ELF-1 (cell line): ENCODE measurements around the gene FANK1.

Experiments used
- DNase-seq: peaks from one replicate; pipeline ENCODE4 v3.0.0-alpha.2; 2016; ENCODE audit warnings: low read depth, low spot score

FANK1 gene, protein sequence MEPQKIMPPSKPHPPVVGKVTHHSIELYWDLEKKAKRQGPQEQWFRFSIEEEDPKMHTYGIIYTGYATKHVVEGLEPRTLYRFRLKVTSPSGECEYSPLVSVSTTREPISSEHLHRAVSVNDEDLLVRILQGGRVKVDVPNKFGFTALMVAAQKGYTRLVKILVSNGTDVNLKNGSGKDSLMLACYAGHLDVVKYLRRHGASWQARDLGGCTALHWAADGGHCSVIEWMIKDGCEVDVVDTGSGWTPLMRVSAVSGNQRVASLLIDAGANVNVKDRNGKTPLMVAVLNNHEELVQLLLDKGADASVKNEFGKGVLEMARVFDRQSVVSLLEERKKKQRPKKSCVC

DNA sequence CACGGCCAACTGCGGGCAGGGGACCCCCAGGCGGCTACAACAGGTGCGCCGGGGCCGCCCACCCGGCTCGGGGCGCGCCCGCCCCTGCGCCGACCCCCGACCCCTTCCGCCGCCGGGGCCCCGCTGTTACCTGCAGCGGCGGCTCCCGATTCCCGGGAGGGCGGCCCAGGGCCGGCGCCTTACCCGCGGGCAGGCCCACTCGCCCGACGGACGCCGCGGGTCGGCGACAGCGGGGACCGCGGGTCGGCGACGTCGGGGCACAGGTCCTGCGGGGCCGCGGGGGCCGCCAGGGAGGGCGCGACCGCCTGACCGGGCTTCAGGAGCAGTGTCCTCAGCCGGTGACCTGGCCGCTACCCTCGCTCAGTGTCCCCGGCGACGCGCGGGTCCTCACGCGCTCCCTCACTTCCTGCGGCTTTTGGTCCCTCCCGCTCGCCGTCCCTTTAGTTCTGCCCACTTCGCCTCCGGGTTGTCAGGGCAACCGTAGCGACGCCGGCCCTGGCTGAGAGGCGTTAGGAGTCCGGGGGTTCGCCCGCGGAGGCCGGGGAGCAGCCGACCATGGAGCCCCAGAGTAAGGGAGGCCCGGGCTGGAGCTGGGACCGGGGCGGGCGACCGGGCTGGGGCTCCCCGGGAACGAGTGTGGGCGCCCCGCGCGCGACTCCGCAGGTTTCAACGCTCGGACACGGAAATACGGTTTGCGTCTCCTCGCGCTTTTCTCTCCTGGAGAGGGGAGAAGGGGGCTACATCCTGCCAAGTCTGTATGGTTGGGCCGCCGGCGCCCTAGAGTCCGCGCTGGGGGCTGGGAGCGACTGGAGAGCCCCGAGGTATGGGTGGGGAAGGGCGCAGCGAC, at the start of gene FANK1:
Gene FANK1, plus strand, starts transcription at position 477 of the 847 bp plus-strand sequence. Its CDS starts 79 bp downstream, at position 556.
- peak; percentile 88 for DNase-seq

DNA sequence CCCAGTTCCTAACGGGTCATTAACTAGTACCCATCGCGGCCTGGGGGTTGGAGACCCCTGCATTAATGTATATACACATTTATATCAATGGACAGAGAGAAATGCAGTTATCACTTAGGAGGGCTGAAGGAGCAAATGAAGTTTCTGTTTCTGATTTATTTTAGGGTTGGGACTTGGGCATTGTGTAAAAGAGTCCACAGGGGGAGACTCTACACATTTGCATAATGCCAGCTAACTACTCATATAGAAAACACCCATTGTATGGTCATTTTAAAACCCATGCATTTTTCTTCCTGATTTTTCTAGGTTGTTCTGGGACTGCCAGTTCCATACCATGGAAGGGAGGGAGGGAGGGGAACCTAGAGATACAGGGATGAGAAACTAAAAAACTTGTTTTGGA, 49.5 kb upstream of the FANK1 start:
- DNase-seq, result no peak

DNA sequence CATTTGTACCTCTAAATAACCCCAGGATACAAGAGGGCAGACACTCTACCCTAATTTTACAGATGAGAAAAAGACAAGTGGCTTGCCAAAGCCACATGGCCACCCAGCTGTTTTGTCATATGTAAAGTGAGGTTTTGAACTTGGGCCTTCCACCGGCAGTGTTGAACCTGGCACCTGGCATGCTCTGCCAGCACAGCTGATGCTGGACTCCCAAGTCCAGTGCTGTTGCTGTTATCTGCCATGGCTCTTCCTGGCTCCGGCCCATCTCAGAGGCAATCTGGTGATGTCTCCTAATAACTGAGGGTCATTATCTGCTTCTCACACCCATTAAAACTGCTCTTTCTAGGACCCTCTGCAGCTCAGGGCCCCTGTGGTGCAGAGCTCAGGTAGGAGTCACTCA, 48.0 kb upstream of the FANK1 start:
- DNase-seq, result no peak

DNA sequence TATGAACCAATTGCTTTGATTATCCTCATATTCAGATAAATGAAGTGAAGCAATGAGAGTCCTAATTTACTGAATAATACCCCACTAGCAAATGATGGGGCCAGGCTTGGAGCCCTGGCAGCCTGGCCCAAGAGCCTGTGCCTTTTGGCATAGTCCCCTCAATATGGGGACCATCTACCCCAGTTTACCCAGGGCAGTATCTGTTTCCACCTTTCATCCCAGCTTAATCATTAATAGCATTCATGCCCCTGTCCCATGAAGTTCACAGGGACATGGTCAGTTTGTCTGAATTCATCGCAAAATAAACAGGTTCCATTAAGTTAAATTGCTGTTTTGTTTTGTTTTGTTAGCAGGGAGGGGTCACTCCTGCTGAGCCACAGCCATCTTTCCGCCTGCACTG, 47.5 kb upstream of the FANK1 start:
- no peak for DNase-seq

DNA sequence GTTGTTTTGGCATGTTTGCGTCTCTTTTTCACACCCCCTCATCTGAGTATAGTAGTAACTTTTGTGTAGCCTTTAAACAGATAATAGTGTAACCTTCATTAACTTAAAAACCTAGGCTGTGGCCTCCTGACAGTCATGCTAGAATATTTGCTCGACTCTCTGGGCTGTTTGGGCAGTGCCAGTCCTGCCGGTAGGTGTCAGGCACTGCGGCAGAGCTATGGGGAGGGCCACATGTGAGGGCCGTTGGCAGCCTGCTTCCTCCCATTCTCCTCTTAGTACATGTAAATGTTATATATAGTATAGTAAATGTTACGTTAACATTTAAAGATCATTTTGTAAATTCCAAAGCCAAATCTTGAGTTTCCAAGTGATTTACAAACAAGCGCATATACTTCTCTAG, 46.9 kb upstream of the FANK1 start:
- no peak for DNase-seq

DNA sequence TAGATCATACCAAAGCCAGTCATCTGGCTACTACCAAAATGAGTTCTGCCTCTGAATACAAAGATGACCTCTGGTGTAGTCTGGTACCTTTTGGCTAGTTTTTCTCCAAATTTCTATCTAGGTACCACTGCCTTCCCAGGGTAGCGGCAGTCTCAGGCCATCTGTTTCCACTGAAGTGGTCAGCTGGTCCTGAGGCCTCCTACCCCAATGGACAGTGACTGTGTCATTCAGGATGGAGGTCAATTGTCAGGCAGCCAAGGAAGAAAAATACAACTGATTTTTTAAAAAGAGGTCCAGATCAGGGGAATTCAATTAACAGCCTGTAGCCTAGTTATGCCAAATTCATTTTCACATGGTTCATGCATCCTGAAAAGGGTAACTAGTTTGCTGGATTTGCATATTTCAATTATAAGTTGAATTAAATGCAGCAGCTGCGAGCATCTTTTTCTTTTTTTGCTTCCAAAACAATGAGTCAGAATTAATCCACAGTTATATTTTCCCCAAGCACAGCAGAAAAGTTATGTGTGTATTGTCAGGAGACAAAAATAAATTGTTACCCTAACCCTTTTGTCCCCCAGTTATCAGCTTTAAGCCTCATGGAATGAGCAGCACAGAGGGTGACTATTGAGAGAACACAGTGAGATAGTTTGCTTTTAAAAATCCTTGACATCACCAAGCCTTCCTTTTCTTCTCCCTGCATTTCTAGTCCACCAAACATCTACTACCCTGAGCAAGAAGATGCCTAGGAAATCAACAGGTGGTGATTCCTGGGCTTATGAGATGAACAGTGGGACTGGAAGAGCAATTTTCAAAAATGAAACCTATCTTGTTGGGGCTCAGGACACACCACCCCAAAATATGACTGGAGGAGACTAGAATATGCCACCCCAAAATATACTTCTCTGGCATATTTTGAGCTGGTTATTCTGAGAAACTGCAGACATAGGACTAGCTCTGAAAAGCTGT, 45.3 kb upstream of the FANK1 start:
- no peak for DNase-seq

DNA sequence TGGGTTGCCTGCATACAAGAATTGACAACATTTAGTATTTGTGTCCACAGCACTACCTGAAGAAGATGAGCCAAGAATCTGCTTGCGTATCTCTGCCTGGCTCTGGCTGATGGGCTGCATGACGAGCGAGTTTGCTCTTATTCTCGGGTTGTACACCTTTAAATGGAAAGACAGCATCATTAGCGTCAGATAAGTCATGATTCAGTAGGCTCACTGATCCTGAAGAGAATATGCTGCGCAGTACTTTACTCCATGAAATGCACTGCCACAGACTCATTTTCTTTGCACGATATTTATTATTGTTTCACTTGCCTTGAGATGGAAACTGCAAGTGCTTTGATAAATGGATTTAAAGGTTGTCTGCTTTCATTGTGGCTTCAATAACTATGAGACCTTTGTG, 43.9 kb upstream of the FANK1 start:
- DNase-seq, result no peak

DNA sequence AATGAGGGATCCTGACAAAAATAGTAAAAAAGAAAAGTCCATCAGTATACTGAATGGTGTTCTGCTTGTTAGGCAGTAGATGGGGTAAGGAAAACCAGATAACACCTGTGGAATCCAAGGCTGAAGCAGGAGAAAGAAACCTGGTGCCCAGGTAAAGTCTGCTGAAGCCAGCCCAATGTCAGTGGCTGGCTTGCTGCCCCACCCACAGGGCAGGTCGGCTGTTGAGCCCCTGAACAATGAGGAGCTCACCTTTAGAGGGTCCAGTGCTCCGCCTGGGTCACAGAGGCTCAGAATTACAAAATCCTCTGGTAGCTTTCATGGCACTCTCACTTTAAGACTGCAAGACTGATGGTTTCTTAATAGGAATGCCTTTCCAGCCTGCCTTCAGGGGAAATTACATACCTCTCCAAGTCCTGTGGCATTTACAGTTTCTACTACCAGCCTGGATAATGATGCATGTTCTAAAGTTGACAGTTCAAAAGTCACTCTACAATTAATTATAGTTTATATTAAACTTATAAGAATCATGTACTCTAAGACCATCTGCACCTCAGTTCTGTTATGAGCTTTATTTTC, 39.1 kb upstream of the FANK1 start:
- peak; percentile 22 for DNase-seq

DNA sequence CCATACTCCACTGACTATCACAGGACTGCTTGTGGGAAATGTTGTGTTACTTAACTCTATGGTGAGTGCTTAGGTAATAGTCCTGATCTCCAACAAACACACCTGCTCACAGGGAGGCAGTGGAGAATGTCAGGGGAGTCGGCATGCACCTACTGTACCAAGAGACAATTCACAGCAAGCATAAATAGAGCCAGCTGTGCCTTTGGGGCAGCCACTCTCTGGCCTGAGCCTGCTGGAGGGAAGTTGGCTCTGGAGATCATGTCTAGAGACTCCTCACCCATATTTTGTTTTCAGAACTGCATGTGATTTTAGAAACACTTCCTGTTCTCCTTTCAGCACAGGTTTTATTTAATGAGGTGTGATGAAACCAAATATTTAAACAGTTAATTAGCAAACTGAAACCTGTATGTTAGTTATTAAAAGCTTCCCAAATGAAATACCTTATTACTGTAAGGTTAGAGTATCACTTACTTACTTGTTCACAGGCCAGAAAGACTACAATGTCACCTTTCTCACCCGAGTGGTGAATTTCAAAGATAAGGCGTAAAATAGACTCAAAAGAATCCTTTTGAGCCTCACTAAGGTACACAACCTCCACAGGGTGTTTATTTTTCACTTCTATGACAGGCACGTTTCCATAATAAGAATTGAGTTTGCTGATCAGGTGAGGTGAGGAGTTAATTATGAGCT, 37.1 kb upstream of the FANK1 start:
- DNase-seq, result no peak

DNA sequence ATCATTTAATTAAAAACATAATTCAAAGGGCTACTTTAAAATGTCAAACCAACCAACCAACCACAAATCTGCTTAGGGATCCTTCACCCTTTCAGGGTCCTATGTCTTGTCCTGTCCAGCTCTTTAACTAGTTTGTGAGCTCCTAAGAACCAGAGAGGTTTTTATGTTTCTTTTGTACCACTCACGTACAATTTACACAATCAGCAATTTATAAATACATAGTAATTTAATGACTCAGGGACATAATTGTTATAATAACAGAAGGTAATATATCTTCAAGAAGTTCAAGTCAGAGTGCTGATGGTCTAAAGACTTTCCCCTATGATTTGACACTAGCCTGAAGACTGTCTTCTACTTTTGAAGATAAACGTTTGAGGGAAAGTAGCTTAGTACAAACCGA, 31.2 kb upstream of the FANK1 start:
- DNase-seq, result no peak

DNA sequence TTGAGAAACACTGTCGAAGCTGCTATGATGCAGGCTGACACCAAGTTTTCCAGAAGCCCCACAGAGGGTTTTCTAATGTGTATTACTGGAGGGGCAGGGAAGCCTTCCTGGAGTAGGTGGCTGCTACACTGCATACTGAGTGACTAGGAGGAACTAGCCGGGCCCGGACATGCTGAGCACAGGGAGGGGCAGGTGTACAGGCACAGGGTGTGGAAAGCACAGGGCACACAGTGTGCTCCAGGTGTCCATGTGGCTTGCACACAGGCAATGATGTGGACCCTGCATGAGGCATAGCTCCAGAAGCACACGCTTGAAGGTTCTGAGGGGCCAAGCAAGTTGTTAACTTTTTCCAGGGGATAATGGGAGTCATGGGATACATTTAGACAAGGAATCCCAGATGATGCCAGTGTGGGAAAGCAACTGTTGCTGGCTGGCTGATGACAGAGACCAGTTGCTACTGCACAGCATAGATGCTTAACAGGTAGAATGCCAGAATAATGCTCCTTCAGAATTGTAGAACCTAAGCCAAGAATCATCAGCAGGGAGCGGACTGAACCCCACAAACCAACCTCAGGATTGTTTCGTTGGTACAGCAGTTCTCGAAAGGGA, 29.8 kb upstream of the FANK1 start:
- DNase-seq, result no peak

DNA sequence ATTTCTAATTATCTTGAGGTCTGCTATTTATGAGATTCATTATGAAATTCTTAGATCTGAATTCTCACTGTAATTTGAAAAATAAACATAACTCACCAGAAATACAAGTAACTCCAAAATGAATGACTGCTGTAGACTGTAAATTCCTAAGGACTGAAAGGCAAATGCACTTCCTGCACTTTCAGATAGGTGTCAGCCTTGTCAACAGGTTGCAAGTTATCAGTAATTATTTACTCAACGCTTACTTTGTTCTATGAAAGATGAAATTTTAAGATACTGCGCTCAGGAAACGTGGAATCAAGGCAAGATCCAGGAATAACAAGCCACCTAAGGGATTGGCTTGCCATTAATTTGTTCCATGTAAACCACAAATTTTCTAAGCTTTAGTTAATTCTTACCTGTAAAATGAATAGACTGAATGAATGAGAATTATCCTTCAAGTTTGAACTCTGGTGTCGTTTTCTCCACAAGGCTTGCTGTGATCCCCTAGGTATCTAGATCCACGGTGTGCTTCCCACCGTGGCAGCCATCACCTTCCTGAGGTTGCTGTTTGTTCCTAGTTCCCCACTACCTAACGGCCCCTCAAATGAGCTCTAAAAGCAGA, 27.9 kb upstream of the FANK1 start:
- no peak for DNase-seq

DNA sequence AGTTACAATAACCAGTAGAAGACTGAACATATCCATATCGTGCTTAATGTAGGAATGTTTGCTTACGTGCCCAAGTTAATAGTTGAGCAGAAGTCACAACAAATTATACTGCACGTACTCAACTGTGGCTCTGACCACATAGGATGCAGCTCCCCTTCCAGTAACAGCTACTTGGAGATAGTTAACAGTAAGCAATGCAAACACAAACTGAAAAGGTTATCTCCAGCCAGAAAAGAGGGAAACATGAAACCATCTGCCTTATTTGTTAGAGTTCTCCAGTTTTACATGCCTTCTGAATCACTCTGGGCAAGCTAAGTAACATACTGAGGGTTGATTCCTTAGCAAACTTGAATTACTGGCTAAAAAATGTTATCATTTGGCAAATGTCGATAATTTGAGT, 25.0 kb upstream of the FANK1 start:
- no peak for DNase-seq

DNA sequence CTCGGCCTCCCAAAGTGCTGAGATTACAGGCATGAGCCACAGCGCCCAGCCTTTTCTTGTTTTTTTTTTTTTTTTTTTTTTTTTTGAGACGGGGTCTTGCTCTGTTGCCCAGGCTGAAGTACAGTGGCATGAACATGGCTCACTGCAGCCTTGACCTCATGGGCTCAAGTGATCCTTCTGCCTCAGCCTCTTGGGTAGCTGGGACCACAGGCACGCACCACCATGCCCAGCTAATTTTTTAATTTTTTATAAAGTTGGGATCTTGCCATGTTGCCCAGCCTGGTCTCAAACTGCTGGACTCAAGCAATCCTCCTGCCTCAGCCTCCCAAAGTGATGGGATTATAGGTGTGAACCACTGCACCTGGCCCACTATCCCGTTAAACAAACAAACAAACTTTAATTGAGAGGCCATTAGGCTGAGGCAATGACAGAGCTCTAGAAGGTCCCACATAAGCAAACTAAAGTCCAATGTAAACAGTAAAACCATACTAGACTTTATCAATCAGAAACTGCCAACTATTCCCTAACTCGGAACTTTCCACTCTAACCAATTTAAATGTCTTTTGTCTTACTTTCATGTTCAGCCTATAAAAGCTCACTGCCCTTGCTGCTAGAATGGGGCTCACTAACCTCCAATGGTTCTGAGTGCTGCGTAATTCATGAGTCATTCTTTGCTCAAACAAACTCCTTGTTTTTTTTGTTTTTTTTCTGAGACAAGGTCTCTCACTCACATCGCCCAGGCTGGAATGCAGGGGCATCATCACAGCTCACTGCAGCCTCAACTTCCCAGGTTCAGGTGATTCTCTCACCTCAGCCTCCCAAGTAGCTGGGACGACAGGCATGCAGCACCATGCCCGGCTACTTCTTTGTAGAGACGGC, 17.2 kb upstream of the FANK1 start:
- DNase-seq, result peak; percentile 32

DNA sequence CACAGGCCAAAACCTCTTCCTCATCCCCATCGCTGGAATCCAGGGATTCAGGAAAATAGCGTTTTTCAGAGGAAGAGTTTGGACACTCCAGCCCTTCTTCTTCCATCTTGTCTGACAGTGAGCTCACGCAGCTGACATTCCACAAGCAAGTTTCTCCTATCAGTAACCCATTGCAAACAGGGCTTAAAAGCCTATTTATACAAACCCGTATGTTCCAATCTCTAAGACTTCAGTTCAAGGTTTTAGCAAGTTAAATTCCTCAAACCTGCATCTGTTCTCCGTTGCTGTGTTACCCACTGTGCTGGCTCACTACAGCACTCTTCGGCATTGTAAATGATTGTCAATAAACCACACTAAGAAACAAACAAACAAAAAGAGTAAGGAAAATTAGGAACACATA, 15.6 kb upstream of the FANK1 start:
- no peak for DNase-seq

DNA sequence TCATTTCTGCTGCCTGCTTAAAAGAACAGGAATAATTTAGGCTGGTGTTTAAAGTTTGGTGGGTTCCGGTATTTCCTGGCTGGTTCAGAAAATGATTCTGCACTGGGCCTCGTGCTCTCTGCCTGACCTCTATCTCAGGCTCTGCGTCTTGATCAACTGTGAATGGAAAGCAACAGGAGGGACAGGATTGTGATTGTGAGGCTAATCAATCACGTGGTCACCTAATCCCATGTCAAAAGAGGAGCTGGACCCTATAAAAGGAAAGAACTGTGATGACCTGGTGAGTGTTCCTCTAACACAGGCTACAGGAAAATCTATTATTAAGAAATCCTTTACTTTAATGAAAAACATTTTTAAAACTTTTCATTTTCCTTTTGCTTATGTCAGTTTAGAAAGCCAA, 15.2 kb upstream of the FANK1 start, which contains the start of gene DHX32:
Gene DHX32, minus strand, starts transcription at position 101 of the 400 bp plus-strand sequence. CDS start 468 bp downstream, outside the sequence.
- peak; percentile 78 for DNase-seq

DNA sequence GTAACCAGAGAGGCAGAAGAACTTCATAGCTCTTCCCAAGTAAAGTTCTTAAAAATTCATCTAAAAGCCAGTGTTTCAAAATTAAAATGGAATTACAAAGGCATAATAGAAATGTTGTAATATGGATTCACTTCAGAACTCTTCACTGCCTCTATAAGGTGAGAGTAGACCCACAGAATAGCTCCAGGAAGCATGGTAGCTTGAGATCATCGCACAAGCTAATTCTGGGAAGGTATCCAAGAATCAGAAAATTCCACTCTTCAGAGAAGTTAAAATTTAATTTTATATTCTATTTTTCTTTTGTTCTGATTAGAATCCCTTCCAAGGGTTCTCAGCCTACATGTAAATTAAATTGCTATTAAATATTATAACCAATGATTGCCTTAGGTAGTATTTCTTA, 13.8 kb upstream of the FANK1 start:
- no peak for DNase-seq

DNA sequence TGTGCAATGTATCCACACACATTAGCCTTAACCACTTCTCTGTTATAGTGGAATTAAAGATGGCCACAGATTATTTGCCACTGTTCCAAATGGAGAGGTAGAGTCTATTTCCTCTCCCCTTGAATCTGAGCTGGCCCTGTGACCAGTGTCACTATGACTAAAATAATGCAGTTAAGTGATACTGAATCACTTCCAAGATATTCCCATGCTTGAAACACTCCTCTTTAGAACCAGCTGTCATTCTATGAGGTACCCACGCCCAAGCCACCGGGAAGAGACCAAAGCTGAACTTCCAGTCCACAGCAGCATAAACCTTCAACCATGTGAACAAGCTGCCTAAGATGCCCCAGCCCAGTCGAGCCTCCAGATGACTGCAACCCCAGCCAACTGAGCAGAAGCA, 13.2 kb upstream of the FANK1 start:
- no peak for DNase-seq
